HL-60 (cell line): ENCODE results near the gene TP73.

ENCODE experiments used
- DNase-seq, 2 experiments: peaks; one replicate each; pipeline ENCODE4 v3.0.0-alpha.2; 2010 to 2020; ENCODE audit warnings: low read depth in 1 of 2, low spot score in 1 of 2
- H3K27ac ChIP-seq: fragments of 250-450 bp; sonication (Bioruptor Pico); replicated peaks from 2 replicates; pipeline ENCODE4 v1.5.1; 2020; ENCODE audit warnings: mild to moderate bottlenecking, moderate library complexity
- H3K27me3 ChIP-seq: fragments of 250-450 bp; sonication (Bioruptor Pico); 2 replicates; pipeline ENCODE4 v1.5.1; 2021; ENCODE audit warnings: mild to moderate bottlenecking, moderate library complexity; ENCODE audit not compliant: insufficient read depth, poor library complexity, severe bottlenecking
- H3K4me3 ChIP-seq: replicated peaks from 2 replicates; pipeline ENCODE4 v1.5.1; 2011; ENCODE audit warnings: mild to moderate bottlenecking, control low read depth, low read length; ENCODE audit not compliant: insufficient read depth
- GABPA ChIP-seq: IDR thresholded peaks from 2 replicates; pipeline ENCODE4 v1.6.1; 2012; ENCODE audit warnings: low read depth
- POLR2AphosphoS5 ChIP-seq: IDR thresholded peaks from 2 replicates; pipeline ENCODE4 v1.6.1; 2012; ENCODE audit warnings: low read depth
- SPI1 ChIP-seq: IDR thresholded peaks from 2 replicates; pipeline ENCODE4 v1.6.1; 2012; ENCODE audit warnings: low read depth, mild to moderate bottlenecking, borderline replicate concordance
- TF ChIP-seq, protein P1 (sequence below): IDR thresholded peaks from one replicate; pipeline ENCODE4 v1.5.1; 2011; ENCODE audit warnings: low read length, control low read depth, inconsistent platforms; ENCODE audit not compliant: insufficient read depth
- TF ChIP-seq, protein P2 (sequence below): IDR thresholded peaks from 2 replicates; pipeline ENCODE4 v1.6.1; 2012; ENCODE audit warnings: low read depth; ENCODE audit not compliant: insufficient replicate concordance

Gene TP73

DNA sequence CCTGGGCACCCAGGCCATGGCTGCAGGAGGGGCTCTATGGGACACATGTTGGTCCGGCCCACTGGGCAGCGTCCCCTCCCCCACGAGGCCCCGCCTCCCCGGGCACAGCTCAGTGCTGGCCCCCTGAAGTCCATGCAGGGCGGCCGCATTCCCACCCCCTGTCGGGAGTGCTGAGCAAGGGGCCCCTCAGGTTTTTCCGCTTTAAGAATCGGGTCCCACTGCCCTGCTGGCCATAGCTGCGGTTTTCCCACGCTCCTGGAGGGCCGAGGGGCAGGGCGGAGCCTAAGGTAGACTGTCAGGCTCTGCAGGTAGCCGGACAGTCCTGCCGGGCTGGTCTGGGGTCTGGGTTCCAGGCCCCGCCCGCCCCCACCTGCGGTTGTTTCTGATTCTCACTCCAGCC, 56.5 kb downstream of the TP73 start:
- no peak for DNase-seq
- TF ChIP-seq, protein P1, sequence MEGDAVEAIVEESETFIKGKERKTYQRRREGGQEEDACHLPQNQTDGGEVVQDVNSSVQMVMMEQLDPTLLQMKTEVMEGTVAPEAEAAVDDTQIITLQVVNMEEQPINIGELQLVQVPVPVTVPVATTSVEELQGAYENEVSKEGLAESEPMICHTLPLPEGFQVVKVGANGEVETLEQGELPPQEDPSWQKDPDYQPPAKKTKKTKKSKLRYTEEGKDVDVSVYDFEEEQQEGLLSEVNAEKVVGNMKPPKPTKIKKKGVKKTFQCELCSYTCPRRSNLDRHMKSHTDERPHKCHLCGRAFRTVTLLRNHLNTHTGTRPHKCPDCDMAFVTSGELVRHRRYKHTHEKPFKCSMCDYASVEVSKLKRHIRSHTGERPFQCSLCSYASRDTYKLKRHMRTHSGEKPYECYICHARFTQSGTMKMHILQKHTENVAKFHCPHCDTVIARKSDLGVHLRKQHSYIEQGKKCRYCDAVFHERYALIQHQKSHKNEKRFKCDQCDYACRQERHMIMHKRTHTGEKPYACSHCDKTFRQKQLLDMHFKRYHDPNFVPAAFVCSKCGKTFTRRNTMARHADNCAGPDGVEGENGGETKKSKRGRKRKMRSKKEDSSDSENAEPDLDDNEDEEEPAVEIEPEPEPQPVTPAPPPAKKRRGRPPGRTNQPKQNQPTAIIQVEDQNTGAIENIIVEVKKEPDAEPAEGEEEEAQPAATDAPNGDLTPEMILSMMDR: no peak
- TF ChIP-seq POLR2AphosphoS5 (no peak), GABPA (no peak), SPI1 (no peak)
- TF ChIP-seq, protein P2, sequence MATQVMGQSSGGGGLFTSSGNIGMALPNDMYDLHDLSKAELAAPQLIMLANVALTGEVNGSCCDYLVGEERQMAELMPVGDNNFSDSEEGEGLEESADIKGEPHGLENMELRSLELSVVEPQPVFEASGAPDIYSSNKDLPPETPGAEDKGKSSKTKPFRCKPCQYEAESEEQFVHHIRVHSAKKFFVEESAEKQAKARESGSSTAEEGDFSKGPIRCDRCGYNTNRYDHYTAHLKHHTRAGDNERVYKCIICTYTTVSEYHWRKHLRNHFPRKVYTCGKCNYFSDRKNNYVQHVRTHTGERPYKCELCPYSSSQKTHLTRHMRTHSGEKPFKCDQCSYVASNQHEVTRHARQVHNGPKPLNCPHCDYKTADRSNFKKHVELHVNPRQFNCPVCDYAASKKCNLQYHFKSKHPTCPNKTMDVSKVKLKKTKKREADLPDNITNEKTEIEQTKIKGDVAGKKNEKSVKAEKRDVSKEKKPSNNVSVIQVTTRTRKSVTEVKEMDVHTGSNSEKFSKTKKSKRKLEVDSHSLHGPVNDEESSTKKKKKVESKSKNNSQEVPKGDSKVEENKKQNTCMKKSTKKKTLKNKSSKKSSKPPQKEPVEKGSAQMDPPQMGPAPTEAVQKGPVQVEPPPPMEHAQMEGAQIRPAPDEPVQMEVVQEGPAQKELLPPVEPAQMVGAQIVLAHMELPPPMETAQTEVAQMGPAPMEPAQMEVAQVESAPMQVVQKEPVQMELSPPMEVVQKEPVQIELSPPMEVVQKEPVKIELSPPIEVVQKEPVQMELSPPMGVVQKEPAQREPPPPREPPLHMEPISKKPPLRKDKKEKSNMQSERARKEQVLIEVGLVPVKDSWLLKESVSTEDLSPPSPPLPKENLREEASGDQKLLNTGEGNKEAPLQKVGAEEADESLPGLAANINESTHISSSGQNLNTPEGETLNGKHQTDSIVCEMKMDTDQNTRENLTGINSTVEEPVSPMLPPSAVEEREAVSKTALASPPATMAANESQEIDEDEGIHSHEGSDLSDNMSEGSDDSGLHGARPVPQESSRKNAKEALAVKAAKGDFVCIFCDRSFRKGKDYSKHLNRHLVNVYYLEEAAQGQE: no peak
- Histone ChIP-seq H3K27ac (no peak overlapping the region), H3K4me3 (no peak overlapping the region), H3K27me3 (peaks cover 29% of the 10 kb centered on the region)

DNA sequence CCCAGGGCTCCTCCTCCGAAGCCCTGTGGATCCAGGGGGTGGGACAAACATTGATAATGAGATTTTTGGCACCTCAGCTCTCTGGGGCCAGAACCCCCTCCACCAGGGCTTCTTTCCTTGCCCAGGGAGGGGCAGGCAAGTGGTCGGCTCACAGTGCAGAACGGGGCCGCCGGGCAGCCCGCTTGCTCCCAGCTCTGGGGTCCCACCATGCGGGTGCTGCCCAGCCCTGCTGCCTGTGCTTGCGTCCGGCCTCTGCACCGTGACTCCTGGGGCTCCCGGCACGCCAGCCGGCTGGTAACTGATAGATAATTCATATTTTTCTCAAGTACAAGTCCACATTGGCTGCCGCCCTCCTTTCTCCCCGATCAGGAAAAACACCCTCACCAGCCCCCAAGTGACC, 57.9 kb downstream of the TP73 start:
- peaks cover 29% of the 10 kb centered on the region for H3K27me3 ChIP-seq
- no peak for DNase-seq
- H3K27ac ChIP-seq: no peak overlapping the region
- TF ChIP-seq, protein P1: no peak
- TF ChIP-seq SPI1 (no peak), GABPA (no peak), POLR2AphosphoS5 (no peak)
- TF ChIP-seq, protein P2: no peak
- H3K4me3 ChIP-seq: no peak overlapping the region

DNA sequence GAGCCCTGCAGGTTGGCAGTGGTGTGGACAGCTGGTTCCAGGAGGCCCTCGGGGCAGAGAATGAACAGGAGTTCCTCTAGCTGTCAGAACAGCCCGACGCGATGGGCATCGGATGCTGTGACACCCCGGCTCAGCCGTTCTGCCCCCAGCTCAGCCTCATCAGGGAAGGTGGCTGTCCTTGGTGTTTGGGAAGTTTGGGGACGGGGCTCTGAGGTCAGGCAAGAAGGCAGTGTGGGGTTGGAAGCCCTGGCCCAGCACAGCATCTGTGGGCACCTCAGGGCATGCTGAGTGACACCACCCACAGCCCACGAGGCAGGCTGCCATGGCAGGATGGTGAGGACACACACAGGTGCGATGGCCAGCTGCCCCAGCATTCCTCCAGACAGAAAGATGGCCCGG, 59.1 kb downstream of the TP73 start:
- no peak overlapping the region for H3K27ac ChIP-seq
- H3K4me3 ChIP-seq: no peak overlapping the region
- no peak for TF ChIP-seq GABPA
- TF ChIP-seq, protein P1: no peak
- TF ChIP-seq, protein P2: no peak
- TF ChIP-seq SPI1: no peak
- TF ChIP-seq POLR2AphosphoS5: no peak
- H3K27me3 ChIP-seq: peaks cover 29% of the 10 kb centered on the region
- no peak for DNase-seq
